HG02759 (cell line): Measurements from ENCODE around the gene RFX4.

ENCODE experiments used
- ATAC-seq: cut with Tn5 transposase; IDR thresholded peaks from one replicate; pipeline ENCODE4 v1.9.1; 2021; ENCODE audit warnings: mild to moderate bottlenecking, moderate library complexity; ENCODE audit not compliant: unreplicated experiment

RFX4 gene

DNA sequence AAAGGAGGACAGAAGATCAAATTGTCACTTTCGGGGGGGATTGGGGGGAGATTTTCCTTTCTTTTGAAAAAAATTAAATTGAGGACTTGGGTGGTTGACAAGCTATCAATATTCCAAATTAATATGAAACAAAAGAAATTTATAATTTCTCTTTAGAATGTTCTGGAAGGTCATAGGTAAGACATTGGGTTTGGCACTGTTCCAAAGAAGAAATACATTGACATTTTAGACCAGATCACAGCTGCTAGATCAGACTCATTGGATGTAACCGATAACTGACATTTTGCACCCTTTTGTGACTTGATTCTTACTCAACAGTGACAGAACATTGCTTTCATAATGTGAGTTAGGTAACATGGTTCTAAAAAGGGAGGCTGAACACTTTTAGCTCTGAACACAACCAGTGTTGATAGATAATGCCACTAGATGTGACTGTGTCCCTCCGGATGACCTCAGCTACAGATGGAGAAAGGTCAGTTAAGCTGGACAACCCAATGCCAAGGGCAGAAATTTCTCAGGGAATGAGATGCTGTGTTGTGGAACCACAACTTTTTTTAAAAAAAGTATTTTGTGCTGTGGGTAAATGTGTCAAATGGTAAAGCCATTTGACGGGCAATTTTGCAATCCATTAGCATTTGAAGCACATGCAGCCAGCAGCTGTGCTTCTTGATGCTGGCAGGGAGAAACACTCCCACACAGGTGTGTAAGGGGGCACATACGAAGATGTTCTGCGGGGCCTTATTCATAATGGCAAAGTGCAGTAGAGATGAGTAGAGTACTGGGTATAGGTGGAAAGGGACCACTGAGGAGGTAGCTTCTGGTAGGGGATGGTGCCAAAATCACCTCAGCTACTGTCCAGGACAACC lies 62.9 kb downstream of the RFX4 start:
- ATAC-seq = no peak

DNA sequence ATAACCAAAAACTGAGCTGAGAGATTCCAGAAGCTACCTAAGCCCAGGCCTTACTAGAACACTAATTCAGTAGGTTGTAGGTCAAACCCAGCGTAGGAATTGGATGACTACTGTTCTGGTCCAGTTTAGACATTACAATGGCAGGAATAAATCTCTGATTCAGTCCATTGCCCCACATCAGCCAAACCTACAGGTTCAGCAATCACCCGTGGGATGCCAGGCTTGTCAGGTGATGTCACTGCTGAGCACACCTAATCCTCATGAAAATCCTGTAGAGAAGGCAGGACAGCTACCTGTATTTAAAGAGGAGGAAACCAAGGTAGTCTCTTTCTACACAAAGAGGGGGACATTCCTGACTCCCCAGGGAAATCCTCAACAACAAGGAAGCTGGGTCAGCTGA lies 63.7 kb downstream of the RFX4 start:
- ATAC-seq = no peak

DNA sequence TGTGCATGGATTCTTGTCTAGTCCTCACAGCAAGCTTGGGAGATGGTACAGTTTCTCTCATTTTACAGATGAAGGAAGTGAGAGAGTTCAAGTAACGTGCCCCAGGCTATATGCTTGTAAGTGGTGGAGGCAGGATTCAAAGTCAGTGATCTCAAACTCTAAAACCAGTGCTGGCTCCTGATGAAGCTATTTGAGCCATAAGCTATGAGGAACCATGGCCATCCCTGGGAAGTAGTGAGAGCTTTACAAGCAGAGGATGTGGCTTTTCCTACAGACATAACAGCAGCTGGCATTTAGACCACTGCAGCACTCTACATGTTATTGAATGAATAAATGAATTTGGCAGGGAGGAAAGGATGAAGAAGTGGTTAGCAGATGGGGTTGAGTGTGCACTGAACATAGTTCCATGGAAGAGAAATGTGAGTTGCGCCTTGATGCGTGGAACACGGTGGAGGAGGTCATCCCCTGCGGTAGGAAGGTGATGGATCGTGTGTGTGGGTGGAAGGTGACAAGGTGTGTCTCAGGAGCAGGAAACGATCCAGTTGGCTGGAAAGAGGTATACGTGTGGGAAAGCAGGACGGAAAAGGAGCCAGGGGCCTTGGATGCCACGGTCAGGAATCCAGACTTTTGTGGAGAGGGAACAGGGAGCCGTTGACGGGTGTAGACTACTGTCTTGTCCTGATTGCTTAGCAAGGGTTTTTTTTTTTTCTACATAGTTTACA lies 65.2 kb downstream of the RFX4 start:
- no peak for ATAC-seq

DNA sequence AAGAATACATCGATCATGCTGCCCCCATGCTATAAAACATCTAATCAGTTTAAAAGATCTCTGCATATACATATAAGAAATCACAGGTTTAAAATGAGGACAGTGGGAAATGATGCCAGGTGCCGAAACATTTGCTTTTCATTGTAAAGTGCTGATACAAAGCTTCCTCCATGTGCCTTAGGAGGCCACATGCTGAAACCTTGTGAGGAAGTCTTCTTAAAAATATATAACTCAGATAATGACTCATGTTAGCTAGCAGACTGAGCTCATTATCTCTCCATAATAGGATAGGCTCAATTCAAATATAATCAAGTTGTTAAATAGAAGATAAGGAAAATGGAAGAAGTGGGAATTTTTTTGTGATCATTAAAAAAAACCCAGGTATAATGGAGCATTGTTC lies 65.9 kb downstream of the RFX4 start:
- ATAC-seq = no peak

DNA sequence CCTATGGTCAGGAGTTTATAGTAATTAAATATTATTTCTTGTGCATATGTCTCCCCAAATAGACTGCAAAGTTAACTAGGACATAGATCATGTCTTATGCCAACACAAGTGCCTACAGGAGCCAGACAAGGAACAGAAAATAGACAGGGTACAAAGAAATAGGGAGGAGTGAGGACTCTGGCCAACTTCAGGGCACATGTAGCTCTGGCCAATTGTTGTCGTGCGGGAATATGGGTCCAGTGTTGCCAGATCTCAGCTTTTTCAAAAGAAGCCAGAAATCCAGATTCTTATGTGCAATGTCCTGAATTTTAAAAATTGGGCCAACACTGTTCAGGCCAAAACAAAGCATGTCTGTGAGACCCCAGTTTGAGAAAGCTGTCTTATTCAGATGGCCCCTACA lies 68.7 kb downstream of the RFX4 start:
- ATAC-seq = no peak

DNA sequence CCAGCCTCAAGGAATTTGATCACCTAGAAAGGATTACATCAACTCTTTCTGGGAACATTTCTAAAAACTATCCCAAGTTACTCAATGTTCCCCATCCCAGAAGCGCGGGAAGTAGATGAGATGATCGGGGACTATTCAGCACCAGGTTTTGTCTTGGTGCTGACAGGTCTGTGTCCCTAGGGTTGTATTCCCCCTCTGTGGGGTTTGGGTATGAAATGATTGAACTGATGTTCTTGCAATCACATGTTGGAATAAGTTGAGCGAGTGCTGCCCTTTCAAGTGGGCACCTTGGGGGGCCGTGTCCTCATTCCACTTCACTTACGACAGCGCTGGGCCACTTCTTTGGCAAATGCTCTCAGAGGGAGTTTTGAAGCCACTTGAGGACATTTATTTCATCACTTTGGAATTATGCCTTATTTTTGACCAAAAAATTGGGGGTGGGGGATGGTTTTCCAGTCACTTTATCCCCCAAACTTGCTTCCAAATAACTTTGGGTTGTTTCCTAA lies 69.8 kb downstream of the RFX4 start:
- no peak for ATAC-seq

DNA sequence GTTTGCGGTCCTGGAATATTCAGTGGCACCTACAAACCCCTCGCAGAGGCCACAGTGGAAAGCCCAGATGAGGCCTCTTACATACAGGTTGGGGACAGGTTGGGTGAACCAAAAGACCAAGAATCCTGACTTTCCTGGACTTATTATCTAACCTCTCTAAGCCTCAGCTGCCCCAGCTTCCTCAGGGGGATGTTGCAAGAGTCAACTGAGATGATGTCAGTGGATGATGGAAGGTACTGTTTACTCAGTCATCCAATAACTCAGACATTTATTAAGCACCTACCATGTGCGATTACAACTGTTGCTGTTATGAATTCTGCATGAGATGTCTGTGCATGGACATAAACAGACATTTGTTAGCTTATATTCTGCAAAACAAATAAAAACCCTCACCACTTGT lies 72.8 kb downstream of the RFX4 start:
- no peak for ATAC-seq

DNA sequence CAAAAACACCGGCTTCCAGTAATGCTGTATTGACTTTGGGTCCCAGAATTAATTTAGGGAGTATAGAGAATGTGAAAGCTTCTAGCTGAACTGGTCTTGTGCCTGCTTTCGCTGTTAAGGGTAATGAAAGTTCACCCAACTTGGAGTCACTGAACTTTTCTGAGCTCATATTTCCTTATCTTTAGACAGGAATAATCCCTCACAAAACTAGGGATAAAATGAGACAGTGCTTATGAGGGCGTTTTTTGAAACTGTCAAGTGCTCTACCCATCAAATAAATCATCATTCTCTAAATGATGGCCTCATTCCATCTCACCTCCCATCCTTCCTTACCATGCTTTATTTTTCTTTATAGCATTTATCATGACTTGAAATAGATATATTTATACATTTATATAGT lies 74.7 kb downstream of the RFX4 start:
- ATAC-seq = no peak

DNA sequence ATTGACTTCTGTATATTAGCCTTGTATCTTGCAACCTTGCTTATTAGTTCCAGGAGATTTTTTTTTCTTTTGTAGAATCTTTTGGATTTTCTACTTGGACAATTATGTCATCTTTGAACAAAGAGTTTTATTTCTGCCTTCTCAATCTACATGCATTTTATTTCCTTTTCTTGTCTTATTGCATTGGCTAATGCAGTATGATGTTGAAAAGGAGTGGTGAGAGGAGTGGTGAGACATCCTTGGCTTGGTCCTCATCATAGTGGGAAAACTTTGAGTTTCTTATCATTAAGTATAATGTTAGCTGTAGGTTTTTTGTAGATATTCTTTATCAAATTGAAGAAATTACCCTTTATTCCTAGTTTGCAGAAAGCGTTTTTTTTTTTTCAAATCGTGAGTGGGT lies 80.6 kb downstream of the RFX4 start:
- ATAC-seq = no peak

DNA sequence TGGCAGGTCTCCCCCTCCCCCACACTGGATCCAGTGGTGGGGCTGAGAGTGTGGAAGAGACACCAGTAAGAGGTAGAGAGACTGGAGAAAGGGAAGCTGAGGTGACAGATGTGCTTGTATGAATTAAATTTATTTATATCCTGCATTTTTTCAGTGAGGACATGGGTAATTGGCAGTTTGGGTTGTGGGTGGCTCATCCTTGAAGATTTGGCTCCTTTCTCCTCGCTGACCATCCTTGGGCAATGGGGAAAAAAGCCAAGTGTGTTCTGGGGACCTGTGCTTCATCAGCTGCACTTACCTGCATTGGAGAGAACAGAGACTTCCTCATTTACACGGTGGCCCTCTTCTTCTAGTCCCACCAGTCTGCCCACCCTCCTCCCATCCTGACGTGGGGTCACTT lies 86.4 kb downstream of the RFX4 start:
- no peak for ATAC-seq

DNA sequence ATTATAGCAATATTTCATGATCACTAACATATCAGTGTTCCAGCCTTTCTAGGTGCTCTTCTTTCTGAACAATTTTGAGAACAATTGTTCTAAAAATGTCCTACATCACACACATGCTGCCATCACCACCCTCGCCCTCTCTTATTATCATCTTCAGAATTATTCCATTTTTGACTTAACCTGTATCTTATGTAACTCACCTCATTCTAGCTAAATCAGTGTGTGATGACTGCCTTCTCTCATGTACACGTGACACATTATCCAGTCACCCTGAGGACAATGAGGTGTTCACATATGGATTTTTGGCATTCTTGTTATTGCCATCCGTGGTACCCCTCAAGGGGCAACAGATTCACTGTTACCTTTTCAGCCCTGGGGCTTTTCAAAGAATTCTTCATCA lies 87.3 kb downstream of the RFX4 start:
- no peak for ATAC-seq

DNA sequence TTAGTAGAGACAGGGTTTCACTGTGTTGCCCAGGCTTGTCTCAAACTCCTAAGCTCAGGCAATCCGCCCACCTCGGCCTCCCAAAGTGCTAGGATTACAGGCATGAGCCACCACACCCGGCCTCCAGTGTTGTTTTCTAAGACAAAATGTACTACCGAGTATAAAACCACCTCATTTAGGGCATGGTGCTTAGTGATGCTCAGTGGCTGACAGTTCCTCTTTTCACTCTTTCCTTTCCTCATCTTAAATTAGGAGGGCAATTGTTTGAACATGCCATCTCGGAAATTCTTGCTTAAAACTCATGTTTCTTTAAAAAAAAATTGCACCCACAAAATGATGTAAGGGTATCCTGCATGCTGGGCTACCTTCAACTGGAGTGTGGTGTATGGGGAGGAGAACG lies 89.0 kb downstream of the RFX4 start:
- ATAC-seq = no peak

DNA sequence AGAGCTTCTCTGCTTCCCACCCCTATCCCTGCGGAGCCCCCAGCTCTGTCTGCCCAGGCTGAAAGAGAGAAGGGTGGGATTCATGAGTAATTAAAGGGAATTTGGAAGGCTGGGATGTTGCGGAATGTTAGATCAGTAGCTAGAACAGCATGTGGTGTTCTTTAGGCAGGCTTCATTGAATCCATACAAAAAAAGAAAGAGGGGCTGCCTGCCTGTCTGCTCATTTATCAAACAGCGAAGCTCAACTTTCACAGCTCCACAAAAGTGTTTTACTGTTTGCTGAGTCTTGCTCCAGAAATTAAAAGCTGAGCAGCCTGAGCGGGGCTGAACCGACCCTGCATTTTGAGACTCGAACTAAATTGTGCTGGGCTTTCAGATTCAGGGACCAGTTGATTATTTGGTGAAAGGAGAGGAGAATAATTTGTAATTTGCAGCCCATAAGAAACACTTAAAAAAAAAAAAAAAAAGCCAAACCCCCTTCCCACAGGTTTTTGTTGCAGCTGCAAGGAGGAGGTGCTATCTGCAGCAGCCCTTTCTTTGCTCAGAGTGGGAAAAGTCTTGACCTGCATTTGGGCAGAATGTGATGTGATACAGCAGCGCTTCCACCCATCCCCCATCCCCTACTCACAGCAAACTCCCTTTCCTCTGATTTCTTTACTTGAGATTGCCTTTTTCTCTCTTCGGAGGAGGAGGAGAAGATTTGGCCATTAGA lies 89.7 kb downstream of the RFX4 start:
- no peak for ATAC-seq

DNA sequence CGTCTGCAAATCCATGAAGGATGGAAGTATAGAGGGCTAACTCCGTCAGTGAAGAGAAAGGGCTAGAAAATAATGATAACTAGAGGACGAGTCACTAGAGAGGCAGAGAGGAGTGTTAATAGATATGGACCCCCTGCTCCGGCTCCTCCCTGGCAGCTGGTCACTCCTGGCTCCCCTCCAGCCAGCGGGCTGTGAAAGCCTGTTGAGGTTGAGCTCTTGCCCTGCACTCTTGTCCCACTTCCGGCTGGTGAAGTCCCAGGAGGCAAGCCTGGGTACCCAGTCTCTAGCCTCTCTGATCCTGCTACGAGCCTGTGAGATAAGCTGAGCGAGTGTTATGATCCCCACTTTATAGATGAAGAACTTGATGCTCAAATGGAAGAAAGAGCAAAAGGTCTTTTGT lies 90.3 kb downstream of the RFX4 start:
- no peak for ATAC-seq

DNA sequence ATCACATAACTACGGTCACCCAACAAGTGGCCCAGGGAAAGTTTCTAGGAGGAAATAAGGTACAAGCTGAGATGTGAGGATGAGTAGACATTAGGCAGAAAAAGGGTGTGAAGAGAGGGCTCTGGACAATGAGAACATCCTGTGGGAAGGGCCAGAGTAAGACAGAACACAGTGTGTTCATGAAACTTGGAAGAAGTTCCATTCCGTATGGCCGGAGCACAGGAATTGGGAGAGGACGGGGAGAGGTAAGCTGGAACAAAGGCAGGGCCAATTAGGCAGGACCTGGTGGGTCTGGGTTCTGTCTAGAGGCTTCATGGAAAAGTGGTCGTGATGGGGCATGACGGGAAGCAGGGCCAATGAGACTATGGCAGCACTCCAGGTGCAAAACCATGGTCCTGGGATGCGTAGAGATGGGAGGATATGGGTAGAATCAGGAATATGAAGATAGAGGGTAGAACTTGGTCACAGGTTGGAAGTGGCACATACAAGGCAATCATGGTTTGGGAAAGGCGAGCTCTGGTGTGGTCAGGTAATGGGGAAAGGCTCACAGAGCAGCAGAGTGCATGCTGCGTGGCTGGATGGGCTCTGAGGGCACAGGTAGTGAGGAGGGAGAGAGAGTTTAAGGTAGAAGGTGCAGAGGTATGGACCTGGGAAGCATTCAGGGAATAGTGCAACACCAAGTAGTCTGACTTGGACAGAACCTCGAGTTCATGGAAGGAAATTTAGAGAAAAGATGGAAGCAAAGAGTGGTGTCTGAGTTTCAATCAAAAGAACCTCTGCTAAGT lies 93.0 kb downstream of the RFX4 start:
- ATAC-seq = no peak

DNA sequence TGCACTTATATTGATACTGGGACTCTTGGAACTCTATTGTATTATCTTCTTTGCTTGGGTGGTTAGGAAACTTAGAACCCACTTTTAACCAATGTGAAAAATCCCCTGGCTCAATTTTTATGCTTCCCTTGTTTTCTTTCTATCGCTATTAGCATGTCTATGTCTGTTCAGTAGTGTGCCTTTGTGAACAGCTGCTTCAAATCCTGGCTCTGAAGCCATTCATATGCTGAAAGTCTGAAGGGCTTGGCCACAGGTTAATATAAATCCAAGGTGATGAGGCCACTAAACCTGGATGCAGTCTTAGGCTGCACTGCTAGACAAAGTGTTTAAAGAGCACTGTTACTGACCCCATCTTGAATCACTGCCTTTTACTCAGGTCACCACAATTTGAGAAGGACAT lies 96.8 kb downstream of the RFX4 start:
- ATAC-seq = no peak

DNA sequence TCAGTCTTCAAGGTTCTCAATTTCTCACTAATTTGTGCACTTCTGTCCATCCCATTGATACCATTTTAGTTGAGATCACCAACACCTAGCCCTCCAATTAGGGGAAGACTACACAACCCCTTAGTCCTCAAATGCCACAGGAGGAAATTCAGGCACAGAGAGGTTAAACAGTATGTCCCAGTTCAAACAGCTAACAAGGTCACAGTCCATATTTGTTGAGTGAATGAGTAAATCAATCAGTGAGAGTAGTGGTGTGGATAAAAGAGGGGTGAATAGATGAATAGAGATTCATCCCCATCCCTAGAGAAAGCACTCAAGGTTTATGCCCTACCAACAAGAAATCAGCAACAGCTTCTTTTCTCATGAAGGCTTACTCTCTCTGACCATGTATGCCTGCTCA lies 97.5 kb downstream of the RFX4 start:
- ATAC-seq = no peak

DNA sequence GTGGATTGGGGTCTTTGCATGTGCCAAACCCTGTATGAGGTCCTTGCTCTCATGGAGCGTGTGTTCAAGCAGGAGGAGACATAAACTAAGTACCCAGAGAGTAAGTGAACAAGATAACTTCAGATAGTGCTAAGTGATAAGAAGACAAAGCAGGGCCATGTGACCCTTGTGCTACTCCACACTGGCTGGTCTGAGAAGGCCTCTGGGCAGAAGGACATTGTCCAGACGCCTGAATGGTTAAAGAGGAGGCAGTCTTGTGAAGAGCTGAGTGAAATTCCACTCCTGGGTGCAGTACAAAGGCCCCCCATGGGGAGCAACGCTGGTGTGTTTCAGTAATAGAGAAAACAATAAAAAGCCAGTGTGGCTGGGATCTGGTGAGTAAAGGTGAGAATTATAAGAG lies 98.4 kb downstream of the RFX4 start:
- ATAC-seq = no peak

DNA sequence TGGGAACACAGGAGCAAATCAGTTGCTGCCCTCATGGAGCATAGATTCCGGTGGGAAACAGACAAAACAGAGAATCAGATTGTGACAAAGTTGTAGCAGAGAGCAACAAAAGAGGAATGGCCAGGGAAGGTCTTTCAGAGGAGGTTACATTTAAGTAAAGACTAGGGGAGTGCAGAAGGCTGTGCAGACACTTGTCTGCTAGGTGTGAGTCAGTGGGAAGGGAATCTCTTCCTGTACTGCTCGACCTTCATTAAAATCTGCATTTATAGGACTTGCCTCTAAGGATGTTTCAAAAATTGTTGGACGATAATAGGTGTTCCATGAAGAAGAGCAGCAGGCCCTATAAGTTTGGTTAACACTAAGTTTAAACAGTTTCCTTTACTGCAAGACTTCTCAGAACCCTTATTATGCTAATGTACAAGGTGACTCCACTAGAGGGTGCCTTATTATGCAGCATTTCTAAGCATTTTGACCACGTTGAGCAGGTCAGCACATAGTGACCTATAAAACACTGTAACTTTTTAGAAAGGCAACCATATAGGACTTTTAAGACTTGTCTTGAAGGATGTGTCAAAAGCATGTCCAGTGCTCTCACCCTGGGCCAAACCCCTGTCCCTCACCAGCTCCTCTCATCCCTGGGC lies 99.9 kb downstream of the RFX4 start:
- no peak for ATAC-seq

DNA sequence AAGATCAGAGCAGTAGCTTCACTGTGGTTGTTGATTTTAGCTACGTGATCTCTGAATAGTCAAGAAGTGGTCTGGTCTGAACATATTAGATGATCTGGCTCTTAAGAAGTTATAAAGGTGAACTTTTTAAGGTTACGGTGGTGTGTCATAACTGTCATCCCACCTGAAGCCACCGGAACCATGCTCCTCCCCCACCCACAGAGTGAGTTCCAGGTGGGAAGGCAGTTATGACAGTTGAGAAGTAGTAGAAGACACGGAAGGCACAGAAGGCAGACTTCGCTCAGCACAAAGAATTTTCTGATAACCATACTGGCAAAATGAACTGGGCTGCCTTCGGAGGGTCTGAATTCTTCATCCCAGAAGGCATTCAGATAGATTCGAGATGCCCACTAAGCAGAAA lies 101.7 kb downstream of the RFX4 start:
- no peak for ATAC-seq
